ENCODE measurements around the gene EXOSC2. TPM values are rescaled to one million over a fixed set of nuclear protein-coding genes. Genes with fewer than 3 reads are reported as not detected.

EXOSC2 gene
- total and polyA plus RNA-seq, 2 of the 8 experiments (the other 6 are each of a cell fraction or from before 2014, with no cell fraction given) = 47.8 to 93.6 TPM

GRCh38 chr9:130660683-130661450 lies 32.7 kb upstream of the EXOSC2 start (continued):
- no peak for TF ChIP-seq USF2 (IDR thresholded peaks at IDR 0.05; ENCODE audit: low read length)
- no peak for TF ChIP-seq SIX5 (IDR thresholded peaks at IDR 0.05; ENCODE audit: low read depth, low read length)
- TF ChIP-seq ZNF274 (IDR thresholded peaks at IDR 0.05; ENCODE audit: borderline replicate concordance, extremely low read depth, low read length) = no peak
- TF ChIP-seq SP4 (IDR thresholded peaks at IDR 0.05; ENCODE audit: low read length) = no peak
- TF ChIP-seq CBX5 (IDR thresholded peaks at IDR 0.05; ENCODE audit: low read depth, low read length) = no peak
- no peak for TF ChIP-seq SIN3A (conservative IDR thresholded peaks at IDR 0.05 in 1 of 2, IDR thresholded peaks at IDR 0.05 in 1 of 2; ENCODE audit: low read depth in 1 of 2, low read length in 2 of 2)
- no peak for TF ChIP-seq RAD21 (IDR thresholded peaks at IDR 0.05 in 1 of 2, conservative IDR thresholded peaks at IDR 0.05 in 1 of 2; ENCODE audit: low read depth in 2 of 2, low read length in 2 of 2)
- TF ChIP-seq RNF2 (IDR thresholded peaks at IDR 0.05; ENCODE audit: borderline replicate concordance, low read depth, low read length, missing control alignments, poor library complexity, severe bottlenecking) = peak; percentile 84
- TF ChIP-seq CBX8 (IDR thresholded peaks at IDR 0.05; ENCODE audit: borderline replicate concordance, low read depth, low read length) = no peak

Measured in H1 (cell line).